HepG2 (cell line): Measurements from ENCODE around the gene RAB40C. TPM values are rescaled to one million over a fixed set of nuclear protein-coding genes. Genes with fewer than 3 reads are reported as not detected.

Experiments
- AHR ChIP-seq: IDR thresholded peaks from 2 replicates; pipeline ENCODE4 v1.6.1; 2018; ENCODE audit warnings: missing genetic modification reagents, missing compliant biosample characterization
- DR1 ChIP-seq: sonication (generic); formaldehyde crosslinking; IDR thresholded peaks from 2 replicates; pipeline ENCODE4 v1.8.0; 2021; ENCODE audit warnings: mild to moderate bottlenecking, missing genetic modification reagents, inconsistent platforms
- ELF1 ChIP-seq: sonication (generic); formaldehyde crosslinking; IDR thresholded peaks from 2 replicates; pipeline ENCODE4 v1.4.0; 2020; ENCODE audit warnings: missing genetic modification reagents
- EP300 ChIP-seq, 3 experiments: sonication (generic) in 1 of 3; formaldehyde crosslinking in 1 of 3; IDR thresholded peaks; 2 replicates each; pipeline versions ENCODE4 v1.5.1 to v1.6.1; 2011 to 2020; ENCODE audit warnings: low read depth in 2 of 3, low read length in 2 of 3, borderline replicate concordance in 1 of 3, improper control_type of control experiment in 1 of 3, mild to moderate bottlenecking in 1 of 3, missing genetic modification reagents in 1 of 3, moderate library complexity in 1 of 3
- HOXA3 ChIP-seq: sonication (generic); formaldehyde crosslinking; IDR thresholded peaks from 2 replicates; pipeline ENCODE4 v1.5.0; 2020; ENCODE audit warnings: missing genetic modification reagents
- HOXD1 ChIP-seq: sonication (generic); formaldehyde crosslinking; IDR thresholded peaks from 2 replicates; pipeline ENCODE4 v1.5.0; 2020; ENCODE audit warnings: missing genetic modification reagents
- KLF16 ChIP-seq, 2 experiments: sonication (generic) in 1 of 2; formaldehyde crosslinking in 1 of 2; IDR thresholded peaks; 2 replicates each; pipeline versions ENCODE4 v1.6.1 to v1.8.0; 2016 to 2023; ENCODE audit warnings: missing genetic modification reagents in 2 of 2, missing compliant biosample characterization in 1 of 2
- POLR2AphosphoS2 ChIP-seq: IDR thresholded peaks from 2 replicates; pipeline ENCODE4 v1.6.1; 2011; ENCODE audit warnings: low read depth, low read length, improper control_type of control experiment
- RFXAP ChIP-seq: sonication (generic); formaldehyde crosslinking; IDR thresholded peaks from 2 replicates; pipeline ENCODE4 v1.4.0; 2020; ENCODE audit warnings: missing genetic modification reagents, borderline replicate concordance
- SALL1 ChIP-seq: sonication (generic); formaldehyde crosslinking; IDR thresholded peaks from 2 replicates; pipeline ENCODE4 v1.8.0; 2022; ENCODE audit warnings: mild to moderate bottlenecking, missing genetic modification reagents
- SMC3 ChIP-seq: IDR thresholded peaks from 2 replicates; pipeline ENCODE4 v1.6.1; 2011; ENCODE audit warnings: low read length, improper control_type of control experiment
- TAF15 ChIP-seq: fragments of 200-400 bp; formaldehyde crosslinking; IDR thresholded peaks from one replicate; pipeline ENCODE4 v1.6.1; 2018; ENCODE audit warnings: mild to moderate bottlenecking, low read depth, low read length; ENCODE audit not compliant: poor library complexity, severe bottlenecking
- U2AF1 ChIP-seq: fragments of 200-400 bp; formaldehyde crosslinking; optimal IDR thresholded peaks from 2 replicates; pipeline ENCODE3; 2017; ENCODE audit warnings: mild to moderate bottlenecking, low read depth, low read length
- YY1 ChIP-seq: IDR thresholded peaks from 2 replicates; pipeline ENCODE4 v1.6.1; 2011; ENCODE audit warnings: low read length, low read depth, moderate library complexity, mild to moderate bottlenecking; ENCODE audit not compliant: insufficient read depth, insufficient replicate concordance
- ZC3H4 ChIP-seq: sonication (generic); formaldehyde crosslinking; IDR thresholded peaks from 2 replicates; pipeline ENCODE4 v1.4.0; 2020; ENCODE audit warnings: missing genetic modification reagents, borderline replicate concordance
- ZNF225 ChIP-seq: sonication (generic); formaldehyde crosslinking; IDR thresholded peaks from 2 replicates; pipeline ENCODE4 v1.4.0; 2020; ENCODE audit warnings: mild to moderate bottlenecking, missing genetic modification reagents
- ZNF296 ChIP-seq: sonication (generic); formaldehyde crosslinking; conservative IDR thresholded peaks from 2 replicates; pipeline ENCODE4 v1.5.0; 2020; ENCODE audit warnings: mild to moderate bottlenecking, missing genetic modification reagents
- ZNF709 ChIP-seq: sonication (generic); formaldehyde crosslinking; IDR thresholded peaks from 2 replicates; pipeline ENCODE4 v1.5.0; 2020; ENCODE audit warnings: mild to moderate bottlenecking, missing genetic modification reagents
- polyA plus RNA-seq, 8 experiments: library from polyadenylated mRNA; depleted of rRNA in 3 of 8; stranded (reverse) in 7 of 8; unstranded in 1 of 8; fragments of >200 nt; fragmentation: Illumina TruSeq in 4 of 8; extraction: Trizol in 4 of 8; gene quantifications; 2 replicates each; pipeline versions ENCODE4 v1.2.1 to v1.2.3, GENCODE V29; 2011 to 2016; ENCODE audit warnings: low read depth in 4 of 8, missing spikeins in 1 of 8, mixed read lengths in 1 of 8; ENCODE audit not compliant: insufficient read depth in 1 of 8
- total RNA-seq, 5 experiments: library from RNA; depleted of rRNA; stranded (reverse); fragments of >200 nt; fragmentation: Illumina TruSeq; extraction: Trizol; gene quantifications; 2 replicates each; pipeline ENCODE4 v1.2.3, GENCODE V29; 2016; ENCODE audit warnings: low read depth in 1 of 5
- TF ChIP-seq, protein P1 (sequence below): IDR thresholded peaks from 2 replicates; pipeline ENCODE4 v1.6.1; 2016; ENCODE audit warnings: mild to moderate bottlenecking
- TF ChIP-seq, protein P2 (sequence below): IDR thresholded peaks from 2 replicates; pipeline ENCODE4 v1.6.1; 2016; ENCODE audit warnings: low read depth, borderline replicate concordance
- TF ChIP-seq, protein P3 (sequence below): sonication (generic); formaldehyde crosslinking; IDR thresholded peaks from 2 replicates; pipeline ENCODE4 v1.9.0; 2021; ENCODE audit warnings: missing genetic modification reagents, mild to moderate bottlenecking, borderline replicate concordance
- TF ChIP-seq, protein P4 (sequence below): sonication (generic); formaldehyde crosslinking; IDR thresholded peaks from 2 replicates; pipeline ENCODE4 v1.4.0; 2020; ENCODE audit warnings: low read depth, mild to moderate bottlenecking, missing genetic modification reagents
- TF ChIP-seq, protein P5 (sequence below): sonication (generic); formaldehyde crosslinking; IDR thresholded peaks from 2 replicates; pipeline ENCODE4 v1.9.0; 2021; ENCODE audit warnings: missing genetic modification reagents, borderline replicate concordance

RAB40C gene
- total and polyA plus RNA-seq, 2 of the 13 experiments (the other 11 are each of a cell fraction or from before 2014, with no cell fraction given) = 7.7 to 11.5 TPM

DNA sequence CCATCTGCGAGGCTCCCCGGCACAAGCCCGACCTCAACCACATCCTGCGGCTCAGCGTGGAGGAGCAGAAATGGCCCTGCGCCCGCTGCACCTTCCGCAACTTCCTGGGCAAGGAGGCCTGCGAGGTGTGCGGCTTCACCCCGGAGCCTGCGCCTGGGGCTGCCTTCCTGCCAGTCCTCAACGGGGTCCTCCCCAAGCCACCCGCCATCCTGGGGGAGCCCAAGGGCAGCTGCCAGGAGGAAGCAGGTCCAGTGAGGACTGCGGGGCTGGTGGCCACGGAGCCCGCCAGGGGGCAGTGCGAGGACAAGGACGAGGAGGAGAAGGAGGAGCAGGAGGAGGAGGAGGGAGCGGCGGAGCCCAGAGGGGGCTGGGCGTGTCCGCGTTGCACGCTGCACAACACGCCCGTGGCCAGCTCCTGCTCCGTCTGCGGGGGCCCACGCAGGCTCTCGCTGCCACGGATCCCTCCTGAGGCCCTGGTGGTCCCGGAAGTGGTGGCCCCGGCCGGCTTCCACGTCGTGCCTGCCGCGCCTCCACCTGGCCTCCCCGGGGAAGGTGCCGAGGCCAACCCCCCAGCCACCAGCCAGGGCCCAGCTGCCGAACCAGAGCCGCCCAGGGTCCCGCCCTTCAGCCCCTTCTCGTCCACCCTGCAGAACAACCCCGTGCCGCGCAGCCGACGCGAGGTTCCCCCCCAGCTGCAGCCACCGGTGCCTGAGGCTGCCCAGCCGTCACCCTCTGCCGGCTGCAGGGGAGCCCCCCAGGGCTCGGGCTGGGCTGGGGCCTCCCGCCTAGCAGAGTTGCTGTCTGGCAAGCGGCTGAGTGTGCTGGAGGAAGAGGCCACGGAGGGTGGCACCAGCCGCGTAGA is 42.7 kb upstream of the RAB40C start (continued):
- TF ChIP-seq, protein P1, sequence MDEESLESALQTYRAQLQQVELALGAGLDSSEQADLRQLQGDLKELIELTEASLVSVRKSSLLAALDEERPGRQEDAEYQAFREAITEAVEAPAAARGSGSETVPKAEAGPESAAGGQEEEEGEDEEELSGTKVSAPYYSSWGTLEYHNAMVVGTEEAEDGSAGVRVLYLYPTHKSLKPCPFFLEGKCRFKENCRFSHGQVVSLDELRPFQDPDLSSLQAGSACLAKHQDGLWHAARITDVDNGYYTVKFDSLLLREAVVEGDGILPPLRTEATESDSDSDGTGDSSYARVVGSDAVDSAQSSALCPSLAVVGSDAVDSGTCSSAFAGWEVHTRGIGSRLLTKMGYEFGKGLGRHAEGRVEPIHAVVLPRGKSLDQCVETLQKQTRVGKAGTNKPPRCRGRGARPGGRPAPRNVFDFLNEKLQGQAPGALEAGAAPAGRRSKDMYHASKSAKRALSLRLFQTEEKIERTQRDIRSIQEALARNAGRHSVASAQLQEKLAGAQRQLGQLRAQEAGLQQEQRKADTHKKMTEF (CRISPR knock-in tag) = no peak
- TF ChIP-seq SALL1 (no peak), RFXAP (CRISPR knock-in tag) (no peak), ELF1 (CRISPR knock-in tag) (no peak), YY1 (no peak), ZNF709 (no peak), ZC3H4 (no peak), ZNF225 (CRISPR knock-in tag) (no peak), HOXD1 (CRISPR knock-in tag) (no peak), U2AF1 (no peak), SMC3 (no peak), POLR2AphosphoS2 (no peak), KLF16 (CRISPR knock-in tag; IDR thresholded peaks at IDR 0.05) (no peak), TAF15 (no peak), EP300 (IDR thresholded peaks at IDR 0.05; ENCODE audit: low read depth in 2 of 2, low read length in 2 of 2) (no peak), EP300 (CRISPR knock-in tag; IDR thresholded peaks at IDR 0.05; ENCODE audit: borderline replicate concordance) (no peak), AHR (no peak), ZNF296 (CRISPR knock-in tag) (no peak), DR1 (CRISPR knock-in tag) (no peak), HOXA3 (0 out of 2 replicates have a peak, but pooled peaks have one; percentile 33)
- TF ChIP-seq, protein P2, sequence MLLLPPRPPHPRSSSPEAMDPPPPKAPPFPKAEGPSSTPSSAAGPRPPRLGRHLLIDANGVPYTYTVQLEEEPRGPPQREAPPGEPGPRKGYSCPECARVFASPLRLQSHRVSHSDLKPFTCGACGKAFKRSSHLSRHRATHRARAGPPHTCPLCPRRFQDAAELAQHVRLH (CRISPR knock-in tag) = no peak
- TF ChIP-seq, protein P3, sequence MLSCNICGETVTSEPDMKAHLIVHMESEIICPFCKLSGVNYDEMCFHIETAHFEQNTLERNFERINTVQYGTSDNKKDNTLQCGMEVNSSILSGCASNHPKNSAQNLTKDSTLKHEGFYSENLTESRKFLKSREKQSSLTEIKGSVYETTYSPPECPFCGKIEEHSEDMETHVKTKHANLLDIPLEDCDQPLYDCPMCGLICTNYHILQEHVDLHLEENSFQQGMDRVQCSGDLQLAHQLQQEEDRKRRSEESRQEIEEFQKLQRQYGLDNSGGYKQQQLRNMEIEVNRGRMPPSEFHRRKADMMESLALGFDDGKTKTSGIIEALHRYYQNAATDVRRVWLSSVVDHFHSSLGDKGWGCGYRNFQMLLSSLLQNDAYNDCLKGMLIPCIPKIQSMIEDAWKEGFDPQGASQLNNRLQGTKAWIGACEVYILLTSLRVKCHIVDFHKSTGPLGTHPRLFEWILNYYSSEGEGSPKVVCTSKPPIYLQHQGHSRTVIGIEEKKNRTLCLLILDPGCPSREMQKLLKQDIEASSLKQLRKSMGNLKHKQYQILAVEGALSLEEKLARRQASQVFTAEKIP (CRISPR knock-in tag) = no peak
- TF ChIP-seq, protein P4, sequence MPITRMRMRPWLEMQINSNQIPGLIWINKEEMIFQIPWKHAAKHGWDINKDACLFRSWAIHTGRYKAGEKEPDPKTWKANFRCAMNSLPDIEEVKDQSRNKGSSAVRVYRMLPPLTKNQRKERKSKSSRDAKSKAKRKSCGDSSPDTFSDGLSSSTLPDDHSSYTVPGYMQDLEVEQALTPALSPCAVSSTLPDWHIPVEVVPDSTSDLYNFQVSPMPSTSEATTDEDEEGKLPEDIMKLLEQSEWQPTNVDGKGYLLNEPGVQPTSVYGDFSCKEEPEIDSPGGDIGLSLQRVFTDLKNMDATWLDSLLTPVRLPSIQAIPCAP (CRISPR knock-in tag) = no peak
- TF ChIP-seq, protein P5, sequence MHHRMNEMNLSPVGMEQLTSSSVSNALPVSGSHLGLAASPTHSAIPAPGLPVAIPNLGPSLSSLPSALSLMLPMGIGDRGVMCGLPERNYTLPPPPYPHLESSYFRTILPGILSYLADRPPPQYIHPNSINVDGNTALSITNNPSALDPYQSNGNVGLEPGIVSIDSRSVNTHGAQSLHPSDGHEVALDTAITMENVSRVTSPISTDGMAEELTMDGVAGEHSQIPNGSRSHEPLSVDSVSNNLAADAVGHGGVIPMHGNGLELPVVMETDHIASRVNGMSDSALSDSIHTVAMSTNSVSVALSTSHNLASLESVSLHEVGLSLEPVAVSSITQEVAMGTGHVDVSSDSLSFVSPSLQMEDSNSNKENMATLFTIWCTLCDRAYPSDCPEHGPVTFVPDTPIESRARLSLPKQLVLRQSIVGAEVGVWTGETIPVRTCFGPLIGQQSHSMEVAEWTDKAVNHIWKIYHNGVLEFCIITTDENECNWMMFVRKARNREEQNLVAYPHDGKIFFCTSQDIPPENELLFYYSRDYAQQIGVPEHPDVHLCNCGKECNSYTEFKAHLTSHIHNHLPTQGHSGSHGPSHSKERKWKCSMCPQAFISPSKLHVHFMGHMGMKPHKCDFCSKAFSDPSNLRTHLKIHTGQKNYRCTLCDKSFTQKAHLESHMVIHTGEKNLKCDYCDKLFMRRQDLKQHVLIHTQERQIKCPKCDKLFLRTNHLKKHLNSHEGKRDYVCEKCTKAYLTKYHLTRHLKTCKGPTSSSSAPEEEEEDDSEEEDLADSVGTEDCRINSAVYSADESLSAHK (CRISPR knock-in tag) = no peak
